Neuronal stem cell (in vitro differentiated cells): ENCODE data around the gene CNOT2.

Experiments used
- DNase-seq: peaks from one replicate; pipeline ENCODE4 v3.0.0-alpha.2; 2013; ENCODE audit warnings: low spot score
- H2AFZ ChIP-seq: one replicate; pipeline ENCODE4 v1.6.1; 2013; ENCODE audit warnings: mild to moderate bottlenecking, low read length, inconsistent platforms
- H2AK5ac ChIP-seq: 2 replicates; pipeline ENCODE4 v1.6.1; 2013; ENCODE audit warnings: low read depth, mild to moderate bottlenecking, inconsistent platforms, low read length, moderate library complexity, mixed read lengths
- H2BK120ac ChIP-seq: 2 replicates; pipeline ENCODE4 v1.6.1; 2013; ENCODE audit warnings: low read depth, mild to moderate bottlenecking, inconsistent platforms, low read length, moderate library complexity, mixed read lengths
- H2BK12ac ChIP-seq: one replicate; pipeline ENCODE4 v1.6.1; 2013; ENCODE audit warnings: low read length, inconsistent platforms
- H2BK15ac ChIP-seq: 2 replicates; pipeline ENCODE4 v1.6.1; 2013; ENCODE audit warnings: mild to moderate bottlenecking, low read length, inconsistent platforms, mixed read lengths
- H2BK5ac ChIP-seq: one replicate; pipeline ENCODE4 v1.6.1; 2013; ENCODE audit warnings: inconsistent platforms, mild to moderate bottlenecking, low read length, moderate library complexity
- H3K14ac ChIP-seq: one replicate; pipeline ENCODE4 v1.6.1; 2013; ENCODE audit warnings: low read length, inconsistent platforms
- H3K18ac ChIP-seq: 2 replicates; pipeline ENCODE4 v1.6.1; 2013; ENCODE audit warnings: low read length, inconsistent platforms
- H3K23ac ChIP-seq: 2 replicates; pipeline ENCODE4 v1.6.1; 2013; ENCODE audit warnings: low read depth, mild to moderate bottlenecking, mixed read lengths, low read length, inconsistent platforms; ENCODE audit not compliant: poor library complexity
- H3K27ac ChIP-seq: replicated peaks from 3 replicates; pipeline ENCODE4 v1.5.1; 2013; ENCODE audit warnings: low read length, inconsistent platforms
- H3K27me3 ChIP-seq, 3 experiments: 2 replicates each; pipeline ENCODE4 v1.6.1; 2013; ENCODE audit warnings: low read length in 3 of 3, mild to moderate bottlenecking in 2 of 3, inconsistent platforms in 1 of 3, low read depth in 1 of 3, mixed read lengths in 1 of 3, moderate library complexity in 1 of 3; ENCODE audit not compliant: control insufficient read depth in 3 of 3, insufficient read depth in 3 of 3
- H3K36me3 ChIP-seq, 2 donors: replicated peaks in 1 of 2; 2 replicates each; pipeline ENCODE4 v1.6.1; 2013; ENCODE audit warnings: low read length in 2 of 2; ENCODE audit not compliant: control insufficient read depth in 2 of 2, insufficient read depth in 2 of 2
- H3K4ac ChIP-seq: 2 replicates; pipeline ENCODE4 v1.6.1; 2013; ENCODE audit warnings: inconsistent platforms, mild to moderate bottlenecking, low read length, moderate library complexity
- H3K4me1 ChIP-seq, 2 donors: 1 replicate in 1 of 2; 2 replicates in 1 of 2; pipeline ENCODE4 v1.6.1; 2013; ENCODE audit warnings: low read length in 2 of 2, low read depth in 1 of 2; ENCODE audit not compliant: control insufficient read depth in 2 of 2, insufficient read depth in 1 of 2
- H3K4me2 ChIP-seq: one replicate; pipeline ENCODE4 v1.6.1; 2013; ENCODE audit warnings: mild to moderate bottlenecking, low read length, inconsistent platforms; ENCODE audit not compliant: insufficient read depth, poor library complexity, severe bottlenecking
- H3K4me3 ChIP-seq, 2 donors: 2 replicates each; pipeline ENCODE4 v1.5.1; 2013; ENCODE audit warnings: low read length in 2 of 2, mild to moderate bottlenecking in 2 of 2, inconsistent platforms in 1 of 2, moderate library complexity in 1 of 2
- H3K79me1 ChIP-seq: one replicate; pipeline ENCODE4 v1.6.1; 2013; ENCODE audit warnings: low read depth, mild to moderate bottlenecking, inconsistent platforms, low read length, moderate library complexity
- H3K9ac ChIP-seq: one replicate; pipeline ENCODE4 v1.6.1; 2013; ENCODE audit warnings: mild to moderate bottlenecking, low read depth, low read length, inconsistent platforms; ENCODE audit not compliant: poor library complexity
- H3K9me3 ChIP-seq, 2 donors: replicated peaks in 1 of 2; 2 replicates each; pipeline versions ENCODE3 to v1.6.1; 2013; ENCODE audit warnings: low read length in 2 of 2, mild to moderate bottlenecking in 2 of 2, inconsistent platforms in 1 of 2, low read depth in 1 of 2, mixed read lengths in 1 of 2, moderate library complexity in 1 of 2; ENCODE audit not compliant: control insufficient read depth in 2 of 2, insufficient read depth in 1 of 2
- H4K8ac ChIP-seq: one replicate; pipeline ENCODE4 v1.6.1; 2013; ENCODE audit warnings: low read depth, mild to moderate bottlenecking, inconsistent platforms, low read length, moderate library complexity
- H4K91ac ChIP-seq: one replicate; pipeline ENCODE4 v1.6.1; 2013; ENCODE audit warnings: low read length, low read depth, mild to moderate bottlenecking, inconsistent platforms; ENCODE audit not compliant: poor library complexity
- WGBS, 2 donors: extraction: QIAGEN DNeasy Blood & Tissue Kit; methylation state at CpG; one replicate each; pipeline ENCODE4 v1.1.7; 2013; ENCODE audit warnings: missing lambda C conversion rate in 2 of 2, mixed read lengths in 1 of 2; ENCODE audit not compliant: insufficient read length in 2 of 2, insufficient replicate concordance in 1 of 2; ENCODE audit errors: extremely low coverage in 2 of 2; 5-methylcytosine and 5-hydroxymethylcytosine counted together

Gene CNOT2

GRCh38 chr12:70251226-70251625 lies 8.0 kb downstream of the CNOT2 start:
- DNase-seq: no peak
- Histone ChIP-seq H4K91ac (no peak overlapping the region), H3K27me3 (no peaks in the 10 kb centered on the region), H3K79me1 (peaks cover 3% of the 10 kb centered on the region), H3K18ac (no peak overlapping the region), H3K4ac (no peak overlapping the region), H3K4me3 (no peak overlapping the region), H2BK15ac (no peak overlapping the region), H3K4me1 (peaks cover 0 to under 1% of the 10 kb centered on the region in 2 donors), H2AFZ (no peak overlapping the region), H3K14ac (no peak overlapping the region), H3K9ac (no peak overlapping the region), H4K8ac (no peak overlapping the region), H3K23ac (no peak overlapping the region), H3K4me2 (no peak overlapping the region), H2AK5ac (no peak overlapping the region), H3K27ac (no peak overlapping the region), H3K36me3 (peaks cover 0 to 39% of the 10 kb centered on the region in 2 donors), H2BK12ac (no peak overlapping the region), H2BK5ac (no peak overlapping the region), H3K9me3 (peaks cover 0 to 4% of the 10 kb centered on the region in 2 donors), H2BK120ac (no peak overlapping the region)
- WGBS, 2 donors: no CpG with 5 or more reads among the region's 2 CpGs

GRCh38 chr12:70251661-70252060 lies 8.4 kb downstream of the CNOT2 start:
- H4K8ac ChIP-seq: no peak overlapping the region
- DNase-seq: no peak
- H4K91ac ChIP-seq: no peak overlapping the region
- H3K18ac ChIP-seq: no peak overlapping the region
- no peaks in the 10 kb centered on the region for H3K4me1 ChIP-seq
- peaks cover 0 to 4% of the 10 kb centered on the region in 2 donors for H3K9me3 ChIP-seq
- no peak overlapping the region for H2BK15ac ChIP-seq
- no peak overlapping the region for H2BK120ac ChIP-seq
- no peak overlapping the region for H3K4me3 ChIP-seq
- no peak overlapping the region for H3K4ac ChIP-seq
- H3K4me2 ChIP-seq: no peak overlapping the region
- H3K23ac ChIP-seq: no peak overlapping the region
- no peak overlapping the region for H3K27ac ChIP-seq
- H3K79me1 ChIP-seq: peaks cover 3% of the 10 kb centered on the region
- H2AFZ ChIP-seq: no peak overlapping the region
- no peaks in the 10 kb centered on the region for H3K27me3 ChIP-seq
- no peak overlapping the region for H2BK12ac ChIP-seq
- WGBS, 2 donors: no CpG with 5 or more reads among the region's 2 CpGs
- no peak overlapping the region for H2AK5ac ChIP-seq
- no peak overlapping the region for H3K9ac ChIP-seq
- H3K14ac ChIP-seq: no peak overlapping the region
- H3K36me3 ChIP-seq: peaks cover 0 to 35% of the 10 kb centered on the region in 2 donors
- H2BK5ac ChIP-seq: no peak overlapping the region

- no peak overlapping the region for H2AK5ac ChIP-seq
- H3K9me3 ChIP-seq: peaks cover 0 to 2% of the 10 kb centered on the region in 2 donors
- no peak for DNase-seq
- H2BK12ac ChIP-seq: no peak overlapping the region
- H2BK120ac ChIP-seq: no peak overlapping the region
- H4K91ac ChIP-seq: no peak overlapping the region
- no peak overlapping the region for H2AFZ ChIP-seq
- H3K4me2 ChIP-seq: no peak overlapping the region
- H3K18ac ChIP-seq: no peak overlapping the region
- H4K8ac ChIP-seq: no peak overlapping the region
- H3K4ac ChIP-seq: no peak overlapping the region
- H2BK15ac ChIP-seq: no peak overlapping the region
- no peak overlapping the region for H2BK5ac ChIP-seq
- WGBS, 2 donors: 100% methylated on average over 2 of the region's 4 CpGs; no CpG with 5 or more reads in 1 of the 2 donors
- no peak overlapping the region for H3K14ac ChIP-seq
- H3K27me3 ChIP-seq: no peaks in the 10 kb centered on the region
- peaks cover 0 to 23% of the 10 kb centered on the region in 2 donors for H3K36me3 ChIP-seq
- H3K79me1 ChIP-seq: no peaks in the 10 kb centered on the region
- no peak overlapping the region for H3K23ac ChIP-seq
- H3K27ac ChIP-seq: no peak overlapping the region
- H3K4me3 ChIP-seq: no peak overlapping the region
- no peak overlapping the region for H3K9ac ChIP-seq
- H3K4me1 ChIP-seq: no peaks in the 10 kb centered on the region
Measured at GRCh38 chr12:70252832-70253231, 9.6 kb downstream of the CNOT2 start.

DNA sequence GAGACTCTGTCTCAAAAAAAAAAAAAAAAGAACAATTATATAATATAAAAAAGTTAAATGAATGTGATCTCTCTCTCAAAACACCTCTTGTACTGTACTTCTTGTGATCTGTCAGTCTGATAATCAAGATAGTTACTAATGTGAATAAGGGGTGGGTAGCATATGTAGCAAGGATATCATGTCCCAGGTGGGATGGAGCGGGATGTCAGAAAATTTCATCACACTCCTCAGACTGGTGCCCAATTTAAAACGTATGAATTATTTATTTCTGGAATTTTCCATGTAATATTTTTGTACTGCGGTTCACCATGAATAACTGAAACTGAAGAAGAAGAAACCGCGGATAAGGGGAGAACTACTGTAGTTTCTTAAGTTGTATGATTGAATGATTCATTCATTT lies 11.0 kb downstream of the CNOT2 start:
- no CpG with 5 or more reads among the region's 5 CpGs for WGBS, 2 donors
- no peak overlapping the region for H3K18ac ChIP-seq
- H2AK5ac ChIP-seq: no peak overlapping the region
- H2BK120ac ChIP-seq: no peak overlapping the region
- H2BK12ac ChIP-seq: no peak overlapping the region
- no peak overlapping the region for H3K4ac ChIP-seq
- H3K27me3 ChIP-seq: no peaks in the 10 kb centered on the region
- no peak overlapping the region for H3K9ac ChIP-seq
- no peak overlapping the region for H3K27ac ChIP-seq
- H2BK15ac ChIP-seq: no peak overlapping the region
- no peaks in the 10 kb centered on the region for H3K79me1 ChIP-seq
- peaks cover 0 to 12% of the 10 kb centered on the region in 2 donors for H3K36me3 ChIP-seq
- no peak overlapping the region for H4K91ac ChIP-seq
- no peak overlapping the region for H3K14ac ChIP-seq
- no peak overlapping the region for H3K4me3 ChIP-seq
- no peak overlapping the region for H3K4me2 ChIP-seq
- no peaks in the 10 kb centered on the region for H3K4me1 ChIP-seq
- no peak overlapping the region for H2BK5ac ChIP-seq
- no peak overlapping the region for H3K23ac ChIP-seq
- H3K9me3 ChIP-seq: peaks cover 0 to 2% of the 10 kb centered on the region in 2 donors
- no peak for DNase-seq
- no peak overlapping the region for H4K8ac ChIP-seq
- no peak overlapping the region for H2AFZ ChIP-seq
